HG02798 (cell line): ENCODE data around the gene EVC2.

Experiments used
- ATAC-seq: cut with Tn5 transposase; IDR thresholded peaks from one replicate; pipeline ENCODE4 v1.9.1; 2021; ENCODE audit warnings: mild to moderate bottlenecking; ENCODE audit not compliant: unreplicated experiment, poor library complexity

The EVC2 gene

DNA sequence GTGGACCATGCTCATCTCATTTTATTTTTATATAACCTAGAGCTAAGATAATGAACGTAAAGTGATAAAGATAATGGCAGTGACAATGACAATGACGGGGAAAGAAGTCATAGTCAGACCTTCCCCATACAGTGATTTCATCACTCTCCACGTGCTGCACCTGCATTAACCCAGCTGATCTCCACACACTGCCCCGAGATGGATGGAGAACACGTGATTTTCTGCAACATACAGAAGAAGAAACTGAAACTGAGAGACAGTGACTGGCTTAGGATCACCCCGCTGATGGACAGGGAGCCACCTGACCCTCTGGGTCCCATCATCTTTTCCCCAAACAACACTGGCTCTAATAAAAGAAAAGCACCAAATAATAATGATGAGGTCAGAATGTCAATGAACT lies 22.0 kb downstream of the EVC2 start:
- no peak for ATAC-seq

DNA sequence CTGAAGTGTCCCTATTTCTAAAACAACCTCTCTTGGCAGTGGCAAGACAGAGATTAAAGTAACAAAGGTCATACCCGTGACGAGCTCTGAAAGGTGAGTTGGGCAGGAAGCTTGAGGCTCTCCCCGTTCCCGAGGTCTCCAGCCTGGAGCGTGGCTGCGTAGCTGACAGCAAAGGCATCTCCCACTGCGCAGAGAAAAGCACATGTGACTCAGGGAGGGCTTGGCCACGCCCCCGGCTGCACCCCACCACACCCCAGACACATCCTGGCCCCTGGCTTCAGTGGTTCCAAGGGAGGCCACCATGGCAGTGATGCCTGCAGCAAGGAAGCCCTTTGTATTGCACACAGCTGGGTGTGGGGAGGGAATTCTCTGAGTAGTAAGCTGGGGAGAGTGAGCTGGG lies 23.1 kb downstream of the EVC2 start:
- no peak for ATAC-seq

- no peak for ATAC-seq
Observed at GRCh38 chr4:5683566-5683965, 24.8 kb downstream of the EVC2 start.

DNA sequence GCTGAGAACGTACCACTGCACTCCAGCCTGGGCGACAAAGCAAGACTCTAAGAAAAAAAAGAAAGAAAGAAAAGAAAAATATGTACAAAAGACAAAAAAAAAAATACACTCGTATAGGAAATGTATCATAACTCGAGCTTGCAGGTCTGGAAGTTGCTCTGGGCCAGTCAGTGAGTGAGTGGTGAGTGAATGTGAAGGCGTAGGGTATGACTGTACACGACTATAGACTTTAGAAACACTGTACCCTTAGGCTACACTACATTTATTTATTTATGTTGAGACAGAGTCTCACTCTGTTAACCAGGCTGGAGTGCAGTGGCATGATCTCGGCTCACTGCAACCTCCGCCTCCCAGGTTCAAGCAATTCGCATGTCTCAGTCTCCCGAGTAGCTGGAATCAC lies 29.4 kb downstream of the EVC2 start:
- no peak for ATAC-seq

DNA sequence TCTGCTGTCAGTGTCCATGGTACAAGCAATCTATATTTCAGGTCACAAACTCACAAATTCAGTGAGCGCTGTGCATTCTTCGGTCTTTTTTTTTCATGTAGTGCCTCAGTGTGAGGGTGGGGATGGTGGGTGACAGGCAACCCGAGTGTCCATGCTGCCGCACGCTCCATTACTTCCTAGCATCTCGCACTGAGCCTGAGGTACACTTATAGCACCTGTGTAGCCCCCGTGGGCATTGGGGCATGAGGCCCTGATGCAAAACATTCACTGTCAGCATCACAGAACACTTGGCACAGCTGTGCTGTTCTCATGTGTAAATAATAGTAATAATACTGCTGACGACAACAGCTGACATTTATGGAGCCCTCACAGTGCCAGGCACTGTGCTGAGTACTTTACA lies 31.6 kb downstream of the EVC2 start:
- ATAC-seq: no peak

GRCh38 chr4:5666741-5667140 lies 41.6 kb downstream of the EVC2 start:
- no peak for ATAC-seq

DNA sequence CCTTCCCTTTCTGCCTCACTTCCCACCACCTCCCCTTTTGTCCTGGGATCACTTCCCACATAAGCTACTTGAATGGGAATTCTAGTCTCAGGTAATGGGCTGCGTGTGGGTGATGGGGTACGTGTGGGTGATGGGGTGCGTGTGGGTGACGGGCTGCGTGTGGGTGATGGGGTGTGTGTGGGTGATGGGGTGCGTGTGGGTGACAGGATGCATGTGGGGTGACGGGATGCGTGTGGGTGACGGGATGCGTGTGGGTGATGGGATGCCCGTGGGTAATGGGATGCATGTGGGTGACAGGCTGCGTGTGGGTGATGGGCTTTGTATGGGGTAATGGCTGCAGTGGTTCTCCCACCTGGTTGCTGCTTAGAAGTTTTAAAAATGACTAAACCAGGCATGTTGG lies 43.6 kb downstream of the EVC2 start:
- no peak for ATAC-seq

- ATAC-seq: no peak
Observed at GRCh38 chr4:5662555-5662954, 45.8 kb downstream of the EVC2 start.

GRCh38 chr4:5661237-5661636 lies 47.1 kb downstream of the EVC2 start:
- ATAC-seq: no peak

GRCh38 chr4:5660185-5660584 lies 48.2 kb downstream of the EVC2 start:
- ATAC-seq: no peak

- ATAC-seq: no peak
Observed at GRCh38 chr4:5658974-5659373, 49.4 kb downstream of the EVC2 start.

GRCh38 chr4:5656415-5656814 lies 51.9 kb downstream of the EVC2 start:
- ATAC-seq: no peak

GRCh38 chr4:5654791-5655190 lies 53.6 kb downstream of the EVC2 start:
- no peak for ATAC-seq

GRCh38 chr4:5651089-5651488 lies 57.3 kb downstream of the EVC2 start:
- no peak for ATAC-seq

GRCh38 chr4:5650040-5650439 lies 58.3 kb downstream of the EVC2 start:
- ATAC-seq: no peak

DNA sequence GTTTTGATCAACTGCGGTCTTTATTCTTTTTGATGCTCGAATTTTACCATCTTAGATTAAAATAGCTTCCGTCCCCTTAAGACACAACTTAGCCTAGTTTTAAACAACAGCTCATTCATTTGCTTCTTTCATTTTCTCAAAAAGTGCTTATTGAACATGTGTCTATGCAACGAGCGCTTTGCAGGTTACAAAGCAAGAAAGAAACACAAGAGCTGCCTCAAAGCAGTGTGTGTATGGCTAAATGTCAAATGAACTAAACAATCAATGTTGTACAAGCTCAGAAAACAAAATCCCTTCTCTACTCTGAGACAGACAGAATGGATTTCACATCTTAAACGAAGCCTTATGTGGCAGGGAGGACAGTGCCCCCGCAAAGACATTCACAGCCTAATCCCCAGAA lies 61.0 kb downstream of the EVC2 start:
- no peak for ATAC-seq

DNA sequence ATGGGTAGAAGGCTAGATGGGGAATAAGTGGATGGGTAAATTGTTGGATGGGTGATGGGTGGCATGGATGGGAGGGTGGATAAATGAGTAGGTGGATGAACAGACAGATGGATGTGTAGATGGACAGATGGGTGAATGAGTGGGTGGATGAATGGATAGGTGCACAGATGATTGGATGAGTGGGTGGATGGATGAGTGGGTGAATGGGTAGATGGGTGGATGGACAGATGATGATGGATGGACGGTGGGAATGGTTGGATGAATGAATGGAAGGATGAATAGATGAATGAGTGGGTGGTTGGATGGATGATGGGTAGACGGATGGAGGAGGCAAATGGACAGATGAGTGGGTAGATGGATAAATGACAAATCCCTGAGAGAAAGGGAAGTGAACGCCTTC lies 68.3 kb downstream of the EVC2 start:
- ATAC-seq: no peak

- no peak for ATAC-seq
Observed at GRCh38 chr4:5639556-5639955, 68.8 kb downstream of the EVC2 start.

DNA sequence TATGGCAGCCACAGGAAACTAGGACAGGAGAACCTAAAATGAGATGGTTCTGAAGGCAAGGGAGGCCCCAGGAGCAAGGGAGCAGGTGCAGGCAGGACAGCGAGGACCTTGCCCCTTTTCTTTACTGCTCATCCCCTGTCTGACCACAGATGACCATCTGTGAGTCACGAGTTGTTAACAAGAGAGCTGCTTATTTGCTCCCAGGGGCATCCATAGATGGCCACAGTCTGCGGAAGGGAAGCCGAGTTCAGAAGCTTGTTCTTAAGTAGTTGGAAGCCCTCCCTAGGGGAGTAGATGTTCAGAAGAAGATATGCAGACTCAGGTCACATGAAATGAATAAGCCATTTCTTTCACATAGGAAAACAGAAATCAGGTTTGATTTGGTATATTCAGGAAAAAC lies 69.4 kb downstream of the EVC2 start:
- ATAC-seq: no peak

GRCh38 chr4:5638316-5638715 lies 70.0 kb downstream of the EVC2 start:
- no peak for ATAC-seq

DNA sequence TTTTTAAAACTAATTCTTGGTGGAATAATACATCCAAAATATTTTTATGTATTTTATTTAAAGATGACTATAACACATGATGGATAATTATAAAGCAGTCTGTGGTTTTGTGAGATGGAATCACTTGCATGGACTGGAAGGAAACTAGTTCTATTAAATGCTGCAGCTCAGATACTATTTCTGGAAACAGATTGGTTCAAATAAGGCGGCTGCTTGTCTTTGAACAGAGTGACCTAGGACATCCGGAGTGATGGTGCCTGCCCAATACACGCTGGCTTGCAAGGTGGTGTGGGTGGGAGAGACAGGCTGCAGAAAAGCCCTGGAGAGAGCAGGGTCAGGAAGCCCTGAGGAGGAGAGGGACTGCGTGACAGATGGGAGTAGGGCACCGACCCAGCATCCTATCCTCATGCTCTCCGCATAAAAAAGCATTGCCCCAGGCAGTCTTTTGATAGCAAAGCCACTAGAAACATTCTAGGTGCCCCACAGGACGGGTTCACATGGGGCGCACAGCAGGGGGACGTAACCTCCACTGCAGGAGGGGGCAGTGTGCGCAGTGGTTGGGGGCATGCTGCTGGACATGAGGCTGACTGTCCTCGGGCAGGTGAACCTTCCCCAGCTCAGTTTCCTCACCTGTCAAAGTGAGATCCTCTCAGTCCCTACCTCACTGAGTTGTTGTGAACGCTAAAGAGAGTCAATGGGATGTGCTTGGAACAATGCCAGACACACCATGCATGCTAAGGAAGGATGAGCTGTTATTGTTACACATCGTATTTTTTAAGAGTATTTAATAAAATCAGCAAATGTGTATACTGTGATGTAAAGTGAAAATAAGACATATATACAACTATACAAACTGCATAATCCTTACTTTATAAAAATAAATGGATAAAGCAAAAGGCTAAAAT lies 71.3 kb downstream of the EVC2 start:
- no peak for ATAC-seq

DNA sequence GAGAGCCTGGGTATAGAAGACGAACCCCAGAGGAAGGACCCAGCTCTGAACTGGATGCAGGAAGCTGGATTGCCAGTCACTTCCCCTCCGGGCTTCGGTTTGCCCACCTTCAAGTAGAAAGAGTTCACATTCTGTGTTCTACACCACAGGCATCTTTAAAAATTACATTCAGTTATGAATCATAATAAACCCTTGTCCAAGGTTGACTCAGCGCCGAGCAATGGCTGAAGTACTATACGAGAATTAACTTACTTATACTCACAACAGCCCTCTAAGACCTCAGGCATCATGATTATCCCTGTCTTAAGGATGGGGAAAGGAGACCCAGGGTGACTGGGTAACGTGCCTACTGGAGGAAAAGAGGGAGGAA lies 72.5 kb downstream of the EVC2 start:
- no peak for ATAC-seq
